Measurements from ENCODE around the gene ROR1. TPM values are rescaled to one million over a fixed set of nuclear protein-coding genes. Genes with fewer than 3 reads are reported as not detected.

The ROR1 gene
- total and polyA plus RNA-seq, 9 donors: 3.0 to 26.1 (median 15.0) TPM

DNA sequence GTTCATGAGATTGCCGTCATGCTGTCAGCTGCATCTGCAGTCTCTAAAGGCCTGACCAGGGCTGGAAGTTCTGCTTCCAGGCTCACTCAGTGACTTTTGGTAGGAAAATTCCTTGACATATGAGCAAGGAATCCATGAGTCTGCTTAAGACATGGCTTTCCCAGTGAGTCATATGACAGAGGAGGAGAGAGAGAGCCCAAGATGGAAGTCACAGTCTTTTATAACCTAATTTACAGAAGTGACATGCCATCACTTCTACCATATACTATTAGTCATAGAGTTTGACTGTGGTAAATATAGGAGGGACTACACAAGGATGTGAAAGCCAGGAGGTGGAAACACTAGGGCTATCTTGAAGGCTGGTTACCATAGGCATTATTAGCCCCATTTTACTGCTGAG, 115.2 kb downstream of the ROR1 start:
- intact Hi-C loops (cut with DNase I): no loop called here
- H3K4me3 ChIP-seq: no peak overlapping the region
- no peak overlapping the region for H3K27ac ChIP-seq
- H3K9me3 ChIP-seq: no peaks in the 10 kb centered on the region
- H3K27me3 ChIP-seq: no peaks in the 10 kb centered on the region
- H3K36me3 ChIP-seq: no peaks in the 10 kb centered on the region
- no peak for DNase-seq
- no peak for TF ChIP-seq POLR2A (IDR thresholded peaks at IDR 0.05)
- no peak for TF ChIP-seq EP300 (IDR thresholded peaks at IDR 0.05)
- TF ChIP-seq, protein P1, sequence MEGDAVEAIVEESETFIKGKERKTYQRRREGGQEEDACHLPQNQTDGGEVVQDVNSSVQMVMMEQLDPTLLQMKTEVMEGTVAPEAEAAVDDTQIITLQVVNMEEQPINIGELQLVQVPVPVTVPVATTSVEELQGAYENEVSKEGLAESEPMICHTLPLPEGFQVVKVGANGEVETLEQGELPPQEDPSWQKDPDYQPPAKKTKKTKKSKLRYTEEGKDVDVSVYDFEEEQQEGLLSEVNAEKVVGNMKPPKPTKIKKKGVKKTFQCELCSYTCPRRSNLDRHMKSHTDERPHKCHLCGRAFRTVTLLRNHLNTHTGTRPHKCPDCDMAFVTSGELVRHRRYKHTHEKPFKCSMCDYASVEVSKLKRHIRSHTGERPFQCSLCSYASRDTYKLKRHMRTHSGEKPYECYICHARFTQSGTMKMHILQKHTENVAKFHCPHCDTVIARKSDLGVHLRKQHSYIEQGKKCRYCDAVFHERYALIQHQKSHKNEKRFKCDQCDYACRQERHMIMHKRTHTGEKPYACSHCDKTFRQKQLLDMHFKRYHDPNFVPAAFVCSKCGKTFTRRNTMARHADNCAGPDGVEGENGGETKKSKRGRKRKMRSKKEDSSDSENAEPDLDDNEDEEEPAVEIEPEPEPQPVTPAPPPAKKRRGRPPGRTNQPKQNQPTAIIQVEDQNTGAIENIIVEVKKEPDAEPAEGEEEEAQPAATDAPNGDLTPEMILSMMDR (IDR thresholded peaks at IDR 0.05): no peak
- no peaks in the 10 kb centered on the region for H3K4me1 ChIP-seq (ENCODE audit: insufficient read depth)
- WGBS, 3 donors: 96 to 100% (median 96%) methylated on average over 1 of the region's 1 CpG

DNA sequence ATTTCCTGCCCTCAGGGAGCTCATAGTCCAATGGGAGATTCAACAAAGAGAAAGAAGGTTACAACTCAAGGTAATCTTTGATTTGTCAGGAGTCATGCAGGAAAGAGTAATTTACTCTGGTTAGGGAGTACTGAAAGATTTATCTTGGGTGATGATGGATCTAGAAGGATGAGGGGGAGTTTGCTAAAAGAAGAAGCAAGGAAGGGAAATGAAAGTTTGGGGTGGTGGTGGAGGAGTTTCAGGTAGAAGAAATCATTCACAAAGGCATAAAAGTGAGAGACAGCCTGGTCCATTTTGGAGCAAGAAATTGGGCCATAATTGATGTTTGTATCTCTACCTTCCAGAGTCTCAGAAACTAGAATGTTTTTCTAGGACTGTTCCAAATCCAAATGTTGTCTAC, 116.7 kb downstream of the ROR1 start:
- Histone ChIP-seq H3K27me3 (no peaks in the 10 kb centered on the region), H3K4me1 (ENCODE audit: insufficient read depth) (no peaks in the 10 kb centered on the region), H3K4me3 (no peak overlapping the region), H3K9me3 (no peaks in the 10 kb centered on the region), H3K27ac (no peak overlapping the region), H3K36me3 (no peaks in the 10 kb centered on the region)
- TF ChIP-seq POLR2A (IDR thresholded peaks at IDR 0.05) (no peak), EP300 (IDR thresholded peaks at IDR 0.05) (no peak)
- TF ChIP-seq, protein P1 (IDR thresholded peaks at IDR 0.05): no peak
- intact Hi-C loops (cut with DNase I): no loop called here
- DNase-seq: no peak

DNA sequence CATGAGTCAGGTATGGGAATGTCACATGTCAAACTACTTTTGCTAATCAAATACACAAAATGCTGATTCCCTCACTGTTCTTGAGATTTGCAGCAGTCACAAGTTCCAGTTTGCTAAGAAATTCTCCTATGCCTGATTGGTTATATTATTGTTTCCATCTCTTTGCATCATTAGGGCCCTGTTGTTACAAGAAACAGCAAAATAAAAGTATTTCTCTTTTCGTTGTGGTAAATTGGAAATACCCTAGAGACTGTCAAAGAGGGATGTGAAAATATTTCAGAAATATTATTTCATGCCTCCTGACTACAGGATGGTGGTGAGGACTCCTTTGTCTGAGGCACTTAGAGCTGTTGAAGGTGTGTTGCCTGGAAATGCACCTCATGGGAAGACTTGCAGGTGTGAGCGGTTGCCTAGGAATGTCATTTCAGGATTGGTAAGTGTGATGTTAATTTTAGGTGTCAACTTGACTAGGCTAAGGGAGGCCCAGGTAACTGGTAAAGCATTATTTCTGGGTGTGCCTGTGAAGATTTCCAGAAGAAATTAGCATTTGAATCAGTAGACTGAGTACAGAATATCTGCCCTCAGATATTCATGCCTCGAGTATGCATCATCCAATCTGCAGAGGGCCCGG, 117.4 kb downstream of the ROR1 start:
- Histone ChIP-seq H3K9me3 (no peaks in the 10 kb centered on the region), H3K27ac (no peak overlapping the region), H3K4me3 (no peak overlapping the region), H3K27me3 (no peaks in the 10 kb centered on the region), H3K36me3 (no peaks in the 10 kb centered on the region), H3K4me1 (ENCODE audit: insufficient read depth) (no peaks in the 10 kb centered on the region)
- TF ChIP-seq EP300 (IDR thresholded peaks at IDR 0.05): no peak
- TF ChIP-seq POLR2A (IDR thresholded peaks at IDR 0.05): no peak
- TF ChIP-seq, protein P1 (IDR thresholded peaks at IDR 0.05): no peak
- no peak for DNase-seq
- intact Hi-C loops (cut with DNase I): no loop called here
- WGBS, 3 donors: 91 to 95% (median 94%) methylated on average over 4 of the region's 4 CpGs

GRCh38 chr1:63892632-63893395, 119.0 kb downstream of the ROR1 start:
- Histone ChIP-seq H3K4me3 (no peak overlapping the region), H3K36me3 (no peaks in the 10 kb centered on the region), H3K4me1 (ENCODE audit: insufficient read depth) (no peaks in the 10 kb centered on the region), H3K27me3 (no peaks in the 10 kb centered on the region), H3K27ac (no peak overlapping the region), H3K9me3 (no peaks in the 10 kb centered on the region)
- TF ChIP-seq, protein P1 (IDR thresholded peaks at IDR 0.05): no peak
- TF ChIP-seq POLR2A (IDR thresholded peaks at IDR 0.05): no peak
- no peak for TF ChIP-seq EP300 (IDR thresholded peaks at IDR 0.05)
- 66 to 71% (median 70%) methylated on average over 8 of the region's 8 CpGs for WGBS, 3 donors
- DNase-seq: no peak
- intact Hi-C loops (cut with DNase I): no loop called here
